Keratinocyte (primary cell): ENCODE measurements around the gene PRKAB2.

Experiments
- CTCF ChIP-seq, 3 experiments: IDR thresholded peaks in 1 of 3; conservative IDR thresholded peaks in 1 of 3; optimal IDR thresholded peaks in 1 of 3; 2 replicates in 2 of 3; 3 replicates in 1 of 3; pipeline versions ENCODE3 to v1.5.1; 2011; ENCODE audit warnings: low read length in 3 of 3, mild to moderate bottlenecking in 3 of 3, moderate library complexity in 2 of 3, control low read depth in 1 of 3, inconsistent platforms in 1 of 3; ENCODE audit not compliant: insufficient read depth in 2 of 3; ENCODE audit errors: extremely low read depth in 1 of 3
- EZH2 ChIP-seq: IDR thresholded peaks from one replicate; pipeline ENCODE4 v1.6.1; 2012; ENCODE audit warnings: inconsistent platforms, mild to moderate bottlenecking, low read length, moderate library complexity

GRCh38 chr1:147162093-147162492, 10.2 kb downstream of the PRKAB2 start:
- TF ChIP-seq CTCF (optimal IDR thresholded peaks at IDR 0.05 in 1 of 3, IDR thresholded peaks at IDR 0.05 in 1 of 3, conservative IDR thresholded peaks at IDR 0.05 in 1 of 3; ENCODE audit: extremely low read depth in 1 of 3, insufficient read depth in 2 of 3, low read length in 3 of 3): no peak
- TF ChIP-seq EZH2: no peak
